HG03039 (cell line): Measurements from ENCODE around the gene PCCA.
"Not testable (repeated sequence)": the region's sequence is repeated elsewhere in the genome, so short reads cannot be mapped to it uniquely, and the experiment has no call there.

ENCODE experiments used
- ATAC-seq: cut with Tn5 transposase; IDR thresholded peaks from one replicate; pipeline ENCODE4 v1.9.1; 2021; ENCODE audit warnings: mild to moderate bottlenecking, moderate library complexity; ENCODE audit not compliant: unreplicated experiment

Gene PCCA

DNA sequence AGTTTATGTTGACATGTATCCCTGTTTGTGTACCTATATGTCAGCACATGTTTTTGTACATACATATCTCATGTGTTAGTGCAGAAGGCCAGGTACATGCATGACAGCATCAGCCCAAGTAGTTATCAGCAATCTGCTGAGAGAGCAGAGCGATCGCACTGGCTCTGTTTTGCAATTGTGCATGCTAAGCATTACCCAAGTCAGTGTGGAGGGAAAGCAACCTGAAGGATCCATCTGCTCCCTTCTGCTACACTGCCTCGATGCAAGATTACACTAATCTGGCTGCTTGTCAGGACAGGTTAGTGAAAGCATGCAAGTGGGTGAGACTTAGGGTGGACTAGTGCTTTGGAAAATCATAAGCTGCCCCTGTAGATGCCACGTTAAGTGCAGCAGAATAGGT lies 211.8 kb downstream of the PCCA start:
- no peak for ATAC-seq

DNA sequence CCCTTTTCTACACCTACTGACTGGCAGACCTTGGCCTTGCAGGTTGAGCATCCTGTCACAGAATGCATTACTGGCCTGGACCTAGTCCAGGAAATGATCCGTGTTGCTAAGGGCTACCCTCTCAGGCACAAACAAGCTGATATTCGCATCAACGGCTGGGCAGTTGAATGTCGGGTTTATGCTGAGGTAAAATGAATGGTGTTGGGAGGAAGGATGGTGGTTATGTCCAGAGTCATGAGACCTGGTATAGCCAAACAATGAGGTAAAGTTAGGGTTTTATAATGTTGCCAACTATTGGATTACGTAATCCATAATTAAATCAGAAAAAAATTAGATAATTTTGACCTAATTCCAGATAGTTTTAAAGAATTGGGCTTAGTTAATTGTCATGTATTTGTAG lies 212.5 kb downstream of the PCCA start:
- no peak for ATAC-seq

DNA sequence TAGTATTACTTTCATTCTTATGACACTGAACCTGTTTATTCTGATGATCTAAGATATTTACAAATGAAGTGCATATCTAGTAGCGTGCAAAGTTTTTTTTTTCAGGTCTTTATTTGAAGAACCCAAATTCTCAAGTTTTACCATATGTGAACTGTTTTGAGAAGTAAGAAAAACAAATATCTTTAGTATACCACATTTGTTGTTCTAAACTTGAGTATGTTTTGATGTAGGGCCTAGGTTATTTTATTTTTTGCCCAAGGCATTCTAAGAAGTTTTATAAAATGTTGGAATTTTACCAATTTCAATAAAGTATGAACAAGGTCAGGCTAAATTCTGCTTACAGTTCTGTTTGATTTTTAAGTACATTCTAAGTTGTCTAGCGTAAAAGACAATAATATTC lies 213.5 kb downstream of the PCCA start:
- no peak for ATAC-seq

DNA sequence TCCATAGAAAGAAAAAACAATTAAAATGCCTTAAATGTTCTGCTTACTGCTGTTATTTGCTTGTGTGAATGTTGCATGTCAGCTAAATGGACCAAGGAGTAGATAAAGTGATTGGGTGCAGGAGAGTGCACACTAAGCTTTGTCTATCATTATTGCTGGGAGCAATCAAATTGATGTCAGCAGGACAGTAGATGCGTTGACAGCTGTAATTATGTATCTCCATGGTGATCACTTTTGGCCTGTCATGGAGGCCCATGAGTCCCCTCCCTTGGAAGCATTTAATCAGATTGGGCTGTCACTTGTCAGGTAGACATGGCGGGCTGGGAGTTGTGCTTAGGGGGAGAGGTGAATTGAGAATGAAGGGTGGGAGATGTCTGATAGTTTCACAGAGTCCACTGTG lies 215.3 kb downstream of the PCCA start:
- no peak for ATAC-seq

DNA sequence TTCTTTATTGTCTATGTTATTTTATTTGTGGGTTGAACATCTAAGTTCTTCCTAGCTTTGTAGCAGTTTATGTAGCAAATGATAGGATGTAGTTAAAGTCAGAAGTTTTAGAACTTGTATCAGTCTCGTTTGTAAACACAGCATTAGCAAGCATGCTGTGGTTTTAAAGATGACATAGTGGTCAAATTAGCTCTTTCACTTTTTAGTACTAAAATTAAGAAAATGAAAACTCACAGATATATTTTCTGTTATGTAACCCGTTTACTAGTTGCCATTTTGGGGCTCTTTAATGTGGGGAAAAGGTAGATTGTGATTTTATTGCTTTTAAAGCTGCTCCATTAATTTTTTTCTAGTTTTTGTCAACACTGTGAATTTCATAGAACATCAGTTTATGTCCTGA lies 216.5 kb downstream of the PCCA start:
- no peak for ATAC-seq

DNA sequence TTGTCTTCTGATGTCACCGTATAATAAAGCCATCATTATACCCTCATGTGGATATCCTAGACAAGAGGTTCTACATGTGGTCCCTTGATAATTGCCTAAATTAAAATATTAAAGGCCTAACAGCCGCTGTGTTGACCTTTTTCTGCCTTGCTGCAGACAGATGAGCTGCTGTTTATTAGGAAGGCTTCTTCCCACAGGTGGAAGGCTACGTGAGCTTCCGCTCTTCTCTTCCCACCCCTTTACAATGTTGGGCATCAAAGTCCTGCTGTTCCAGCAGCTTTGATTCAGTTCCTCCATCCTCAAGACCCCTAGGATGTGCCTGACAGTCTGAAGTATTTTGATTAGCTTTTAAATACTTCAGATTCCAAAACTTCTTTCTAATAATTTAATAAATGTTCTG lies 217.1 kb downstream of the PCCA start:
- ATAC-seq, result no peak

DNA sequence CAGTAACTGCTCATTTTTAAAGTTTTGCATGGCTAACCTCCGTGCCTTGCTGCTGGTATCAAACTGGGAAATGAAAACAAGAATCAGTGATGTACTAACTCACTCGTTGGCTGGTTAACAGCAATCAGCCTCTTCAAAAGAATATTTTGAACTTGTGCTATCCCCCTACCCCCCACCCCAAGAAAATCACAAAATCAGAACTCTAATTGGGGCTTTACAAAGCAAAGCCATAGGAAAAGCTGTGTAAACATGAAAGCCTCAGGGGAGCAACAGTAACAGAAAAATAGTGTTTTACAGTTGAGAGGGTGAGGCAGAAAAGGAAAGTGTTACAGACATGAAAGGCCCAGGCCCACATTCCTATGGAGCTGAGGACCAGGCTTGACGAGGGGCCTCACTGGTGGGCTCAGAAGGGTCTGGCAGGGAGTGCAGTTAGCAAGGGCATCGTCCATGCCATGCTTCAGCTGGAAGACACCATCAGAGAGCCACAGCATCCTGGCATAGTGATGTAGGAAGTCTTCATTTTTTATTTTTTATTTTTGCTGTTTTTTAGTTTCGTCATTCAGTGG lies 217.6 kb downstream of the PCCA start:
- no peak for ATAC-seq

DNA sequence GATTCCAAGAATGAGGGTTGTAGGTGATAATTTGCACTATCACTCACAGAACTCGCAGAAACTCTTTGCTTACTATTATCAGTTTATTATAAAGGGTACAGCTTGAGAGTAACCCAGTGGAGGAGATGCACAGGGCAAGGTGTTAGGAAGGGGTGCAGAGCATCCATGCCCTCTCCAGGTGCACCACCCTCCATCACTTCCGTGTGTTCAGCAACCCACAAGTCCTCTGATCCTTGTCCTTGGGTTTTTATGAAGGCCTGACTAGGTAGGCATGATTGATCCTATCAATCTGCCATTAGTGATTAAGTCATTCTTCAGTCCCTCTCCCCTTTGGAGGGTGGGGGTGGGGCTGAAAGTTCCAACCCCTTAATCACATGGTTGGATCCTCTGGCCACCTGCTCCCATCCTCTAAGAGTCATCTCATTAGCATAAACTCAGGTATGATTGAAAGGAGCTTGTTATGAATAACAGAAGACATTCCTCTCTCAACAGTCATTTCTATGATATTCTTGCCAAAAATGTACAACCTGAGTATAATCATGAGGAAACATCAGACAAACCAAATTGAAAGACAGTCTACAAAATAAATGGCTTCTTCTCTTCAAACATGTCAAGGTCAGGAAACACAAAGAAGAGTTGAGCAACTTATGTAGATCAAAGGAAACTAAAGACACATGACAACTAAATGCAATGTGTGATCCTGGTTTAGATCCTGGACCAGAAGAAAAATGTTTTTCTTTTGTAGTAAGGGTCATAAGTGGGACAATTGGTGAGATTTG lies 225.4 kb downstream of the PCCA start:
- no peak for ATAC-seq

DNA sequence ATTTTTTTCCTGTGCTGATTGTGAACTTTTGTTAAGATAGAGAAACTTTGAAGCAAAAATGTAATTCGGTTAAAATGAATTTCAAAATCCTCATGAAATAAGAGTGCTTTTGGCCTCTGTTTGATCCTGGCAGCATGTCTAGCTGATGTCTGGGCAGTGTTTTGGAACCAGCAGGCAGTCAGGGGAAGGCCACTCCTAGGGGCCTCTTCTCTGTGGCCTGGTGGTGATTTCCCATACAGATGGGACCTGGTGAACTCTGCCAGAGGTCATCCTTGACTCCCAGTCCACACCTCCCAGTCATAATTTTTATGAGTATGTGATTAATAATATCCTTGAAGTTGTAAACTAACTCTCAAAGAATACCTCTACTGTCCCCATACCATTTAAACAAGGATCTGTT lies 226.6 kb downstream of the PCCA start:
- ATAC-seq, result peak; percentile 59

DNA sequence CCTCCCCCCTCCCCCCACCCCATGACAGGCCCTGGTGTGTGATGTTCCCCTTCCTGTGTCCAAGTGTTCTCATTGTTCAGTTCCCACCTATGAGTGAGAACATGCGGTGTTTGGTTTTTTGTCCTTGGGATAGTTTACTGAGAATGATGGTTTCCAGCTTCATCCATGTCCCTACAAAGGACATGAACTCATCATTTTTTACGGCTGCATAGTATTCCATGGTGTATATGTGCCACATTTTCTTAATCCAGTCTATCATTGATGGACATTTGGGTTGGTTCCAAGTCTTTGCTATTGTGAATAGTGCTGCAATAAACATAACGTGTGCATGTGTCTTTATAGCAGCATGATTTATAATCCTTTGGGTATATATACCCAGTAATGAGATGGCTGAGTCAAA lies 229.6 kb downstream of the PCCA start:
- not testable (repeated sequence) for ATAC-seq

DNA sequence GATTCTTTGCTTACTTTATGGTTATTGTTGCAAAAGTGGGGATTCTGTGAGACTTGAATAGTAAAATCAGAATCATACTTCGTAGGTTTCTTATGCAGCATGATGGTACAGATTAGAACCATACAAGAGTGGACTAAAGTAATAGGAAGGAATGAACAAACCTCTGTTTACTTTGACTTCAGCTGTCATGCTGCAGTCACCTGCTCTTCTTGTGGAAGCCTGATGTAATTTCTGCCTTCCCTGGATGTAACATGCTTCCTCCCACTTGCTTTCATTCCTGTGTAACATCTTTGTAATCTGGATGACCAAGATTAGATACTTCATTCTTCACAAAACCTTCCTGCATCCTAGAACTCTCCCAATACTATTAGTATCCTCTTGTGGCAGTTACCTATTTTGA lies 235.0 kb downstream of the PCCA start:
- ATAC-seq, result no peak

DNA sequence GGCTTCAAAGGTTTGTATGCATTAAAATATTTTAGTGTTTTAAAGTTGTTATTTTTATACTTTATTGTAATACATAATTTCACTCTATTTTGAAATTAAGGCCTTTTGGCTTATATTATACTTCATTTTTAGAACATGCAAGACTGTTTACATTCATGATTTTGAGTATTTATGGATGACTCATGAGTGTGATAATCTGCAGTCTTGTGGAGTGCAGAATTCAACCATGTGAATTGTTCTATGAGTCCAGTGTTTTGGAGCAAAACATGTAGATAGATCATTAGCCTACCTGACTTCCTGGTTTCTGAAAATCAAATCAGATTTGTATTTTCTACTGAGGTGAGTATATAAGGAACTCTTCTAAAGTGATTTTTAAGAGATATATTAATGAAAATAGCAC lies 241.8 kb downstream of the PCCA start:
- ATAC-seq, result no peak

DNA sequence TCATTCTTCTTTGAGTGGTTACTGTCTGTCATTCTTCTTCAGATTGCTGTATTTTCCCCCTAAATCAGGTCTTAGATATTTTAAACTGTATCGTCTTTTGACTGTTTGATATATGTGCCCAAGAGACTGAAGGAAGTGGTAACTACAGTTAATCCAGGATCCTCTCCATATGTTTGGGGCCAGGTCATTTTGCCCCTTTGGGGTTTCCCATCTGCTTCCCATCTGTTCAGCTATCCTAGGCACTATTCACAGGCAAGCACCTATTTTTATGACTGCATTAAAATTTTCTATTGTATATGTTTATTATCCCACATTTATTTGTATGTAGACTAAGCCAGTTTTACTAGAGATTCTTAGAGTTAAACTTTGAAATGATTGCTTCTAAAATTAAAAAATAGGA lies 244.2 kb downstream of the PCCA start:
- no peak for ATAC-seq

DNA sequence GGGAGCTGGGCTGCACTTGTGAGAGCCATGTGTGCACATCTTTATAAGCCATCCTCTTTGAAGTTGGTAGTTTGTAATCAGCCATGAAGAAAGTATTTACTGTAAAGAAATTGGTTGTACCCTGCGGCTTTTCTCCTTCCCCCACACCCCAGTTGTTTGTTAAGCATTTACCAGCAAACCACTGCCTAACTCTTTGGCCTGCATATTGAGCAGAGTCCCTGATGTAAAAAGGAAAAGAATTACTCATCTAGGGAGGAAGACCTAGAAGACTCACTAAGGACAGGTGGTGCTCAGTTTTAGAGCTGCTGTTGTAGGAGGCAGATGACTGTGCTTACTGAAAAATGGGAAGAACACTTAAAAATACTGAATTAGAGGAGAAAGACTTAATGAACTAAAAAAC lies 245.3 kb downstream of the PCCA start:
- ATAC-seq, result no peak

DNA sequence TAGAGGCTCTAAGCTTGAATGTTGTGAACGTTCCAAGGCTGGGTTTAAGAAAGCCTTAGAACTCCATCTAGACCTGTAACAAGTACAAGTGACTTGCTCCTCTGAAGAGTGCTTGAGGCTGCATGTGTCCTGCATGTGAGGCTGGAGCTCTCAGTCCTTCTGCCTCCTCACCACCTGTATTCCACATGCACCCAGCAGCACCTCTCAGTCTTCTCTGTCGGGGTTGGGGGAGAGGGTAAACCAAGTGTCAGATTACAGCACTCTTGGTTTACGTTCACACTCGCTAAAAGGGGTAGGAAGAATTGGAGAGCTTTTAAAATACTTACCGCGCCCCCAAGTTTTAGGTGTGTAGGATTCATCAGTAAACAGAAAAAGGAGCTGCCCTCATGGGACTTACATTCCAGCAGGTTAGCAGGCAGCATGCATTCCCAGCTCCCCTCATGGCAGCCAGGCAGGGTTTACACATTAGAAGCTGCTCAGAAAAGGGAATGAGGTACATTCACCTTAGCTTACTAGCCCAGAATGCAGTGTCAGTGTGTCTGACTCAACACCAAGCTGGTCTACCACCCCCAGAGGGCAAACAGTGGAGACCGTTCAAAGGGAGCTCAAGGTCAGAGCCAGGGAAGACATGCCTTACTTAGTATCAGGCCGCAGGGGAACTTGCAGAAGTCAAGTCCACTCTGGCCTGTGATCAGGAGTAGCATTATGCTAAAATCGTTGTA lies 248.1 kb downstream of the PCCA start:
- ATAC-seq, result no peak

DNA sequence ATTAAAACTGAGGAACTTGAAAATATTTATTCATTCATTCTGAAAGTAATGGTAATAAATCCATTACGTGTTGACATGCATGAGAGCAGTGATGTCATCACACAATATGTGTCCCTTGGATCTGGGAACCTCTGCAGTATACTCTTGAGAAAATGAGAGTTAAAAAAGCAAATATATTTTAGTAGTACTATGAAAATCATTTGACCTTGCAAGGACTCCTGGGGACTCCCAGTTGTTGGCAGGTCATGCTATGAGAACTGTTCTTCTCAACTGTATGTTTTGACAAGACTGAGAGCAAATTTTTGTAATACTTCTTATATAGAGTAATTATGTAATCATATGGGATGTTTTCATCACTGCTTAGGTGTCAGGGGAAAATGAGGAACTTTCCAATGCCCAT lies 249.4 kb downstream of the PCCA start:
- no peak for ATAC-seq

DNA sequence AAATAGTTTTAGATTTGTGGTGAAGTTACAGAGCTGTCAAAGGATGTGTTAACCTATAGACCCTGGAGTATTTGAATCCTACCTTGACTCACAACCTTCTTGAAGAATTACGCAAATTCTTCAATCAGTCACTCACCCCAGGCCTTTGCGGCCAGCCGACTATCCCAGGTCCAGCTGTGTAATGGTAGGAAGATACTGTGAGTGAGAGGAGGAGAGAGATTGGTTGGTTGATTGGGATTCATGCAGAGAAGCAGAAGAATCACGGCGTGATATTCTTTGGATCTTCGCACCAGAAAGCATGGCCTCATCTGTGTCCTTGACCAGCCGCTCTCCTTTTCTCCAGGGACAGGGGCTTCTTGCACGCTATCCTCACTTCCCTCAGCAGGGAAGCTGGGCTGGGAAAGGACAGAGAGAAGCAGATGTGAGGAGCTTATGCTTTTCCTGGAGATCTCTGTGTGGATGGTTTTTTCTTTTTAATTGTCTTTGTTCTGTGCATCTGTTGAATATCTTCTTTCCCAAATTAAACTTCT lies 250.6 kb downstream of the PCCA start:
- ATAC-seq, result no peak

DNA sequence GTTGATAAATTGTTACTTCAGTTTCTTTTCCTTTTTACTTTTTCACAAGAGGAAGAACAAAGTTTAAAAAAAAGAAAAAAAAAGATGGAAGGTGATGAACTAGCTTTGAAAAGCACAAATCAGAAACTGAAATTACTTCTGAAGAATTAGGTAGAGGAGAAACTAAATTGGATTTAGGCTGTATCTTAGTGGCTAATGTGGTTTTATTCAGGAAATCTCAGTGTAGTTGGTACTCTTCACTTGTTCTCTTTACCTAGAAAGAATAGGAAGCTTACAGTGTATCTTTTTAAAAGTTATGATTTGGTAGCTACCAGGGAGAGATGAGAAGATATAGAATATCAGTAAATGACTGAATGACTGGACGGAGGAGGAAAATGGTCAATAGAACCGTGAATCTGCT lies 252.0 kb downstream of the PCCA start:
- ATAC-seq, result no peak

DNA sequence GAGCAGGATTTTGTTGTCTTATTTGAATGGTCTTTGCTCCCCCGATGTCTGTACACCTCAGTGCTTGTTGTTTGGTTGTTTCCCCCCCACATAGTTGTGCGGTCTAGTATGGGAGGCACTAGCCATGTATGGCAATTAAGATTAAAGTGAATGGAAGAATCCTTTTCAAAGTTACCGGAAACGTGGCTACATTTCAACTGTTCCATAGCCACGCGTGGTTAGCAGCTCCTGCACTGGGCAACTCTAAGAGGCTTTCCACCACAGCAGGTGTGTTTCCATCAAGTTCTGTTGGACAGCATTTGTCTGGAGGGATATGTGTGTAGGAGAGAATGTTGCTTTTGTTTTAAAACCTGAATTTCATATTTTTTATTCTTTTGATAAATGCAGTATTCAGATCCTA lies 252.4 kb downstream of the PCCA start:
- no peak for ATAC-seq

DNA sequence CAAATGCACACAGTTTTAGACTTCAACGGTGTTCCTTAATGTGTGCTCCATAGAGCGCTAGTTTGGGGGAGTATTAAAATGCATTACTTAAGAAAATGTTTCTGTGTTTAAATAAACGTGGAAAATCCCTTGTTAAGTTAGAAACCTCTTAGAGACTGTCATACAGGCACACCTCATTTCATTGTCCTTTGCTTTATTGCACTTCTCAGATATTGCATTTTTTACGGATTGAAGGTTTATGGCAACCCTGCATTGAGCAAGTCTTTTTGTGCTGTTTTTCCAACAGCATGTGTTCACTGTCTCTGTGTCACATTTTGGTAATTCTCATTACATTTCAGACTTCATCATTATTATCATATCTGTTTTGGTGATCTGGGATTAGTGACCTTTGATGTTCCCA lies 255.7 kb downstream of the PCCA start:
- ATAC-seq, result no peak

DNA sequence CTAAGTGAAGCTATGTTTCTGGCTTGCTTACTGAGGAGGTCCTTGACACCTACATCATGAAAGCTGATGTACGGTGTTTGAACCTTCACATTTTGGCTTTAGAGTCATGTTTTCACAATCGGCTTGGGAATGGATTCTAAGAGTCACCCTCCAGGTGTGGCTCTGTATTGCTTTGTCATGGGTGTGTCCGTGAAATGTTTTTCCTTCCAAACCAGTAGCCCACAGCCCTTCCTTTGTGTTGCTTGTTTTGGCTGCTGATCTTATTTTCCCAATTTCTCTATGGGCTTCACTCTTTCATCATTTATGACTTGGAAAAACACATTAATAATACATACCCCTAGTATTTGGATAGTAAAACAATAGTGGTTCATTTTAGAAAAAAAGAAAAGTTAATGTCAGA lies 259.1 kb downstream of the PCCA start:
- no peak for ATAC-seq

DNA sequence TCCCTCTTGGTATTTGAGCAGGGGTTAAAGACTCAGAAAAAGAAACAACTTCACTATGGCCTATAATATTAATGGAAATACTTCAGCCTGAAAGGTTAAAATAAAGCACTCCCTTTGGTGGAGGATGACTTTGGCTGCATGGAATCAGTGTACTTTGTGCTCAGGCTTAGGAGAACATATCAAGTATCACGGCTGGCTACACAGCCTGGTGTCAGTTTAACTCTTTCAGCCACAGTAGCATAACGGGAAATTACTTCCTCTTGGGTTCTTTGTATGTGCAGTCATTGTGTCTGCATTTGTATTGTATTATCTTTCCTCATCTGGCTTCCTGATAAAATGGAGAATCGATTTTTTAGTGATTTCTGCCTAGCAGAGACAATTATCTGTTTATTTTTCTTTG lies 260.7 kb downstream of the PCCA start:
- no peak for ATAC-seq
